Activated CD4-positive, alpha-beta T cell treated with anti-CD3 and anti-CD28 coated beads for 36 hours (primary cell): ENCODE measurements around the gene IL17RD. TPM values are rescaled to one million over a fixed set of nuclear protein-coding genes. Genes with fewer than 3 reads are reported as not detected.
"Not testable (repeated sequence)": the region's sequence is repeated elsewhere in the genome, so short reads cannot be mapped to it uniquely, and the experiment has no call there.

Experiments
- ATAC-seq: fragments of 200-7000 bp; cut with Tn5 transposase; one replicate; pipeline ENCODE4 v1.10.0; 2021; ENCODE audit warnings: mild to moderate bottlenecking, moderate library complexity
- CTCF ChIA-PET: fragments of 350-600 bp; sonication (Branson Sonifier 250); formaldehyde crosslinking; loops from one replicate; lab custom pipeline; 2021; ENCODE audit warnings: antibody characterized with exemption; lab: Charles Lee
- POLR2A ChIA-PET: fragments of 350-600 bp; sonication (Branson Sonifier 250); formaldehyde crosslinking; loops from one replicate; lab custom pipeline; 2021; ENCODE audit warnings: antibody characterized with exemption, inconsistent platforms; lab: Charles Lee
- DNase-seq: peaks from one replicate; pipeline ENCODE4 v3.0.0-alpha.2; 2020
- H3K27ac Mint-ChIP-seq: one replicate; pipeline ENCODE4 v1.8.0; 2021; ENCODE audit warnings: mixed read lengths
- H3K27me3 Mint-ChIP-seq: one replicate; pipeline ENCODE4 v1.8.0; 2021; ENCODE audit warnings: mixed read lengths
- H3K36me3 Mint-ChIP-seq: one replicate; pipeline ENCODE4 v1.8.0; 2021; ENCODE audit warnings: low read depth, mixed read lengths
- H3K4me1 Mint-ChIP-seq: one replicate; pipeline ENCODE4 v1.8.0; 2021; ENCODE audit warnings: mixed read lengths
- H3K4me3 Mint-ChIP-seq: one replicate; pipeline ENCODE4 v1.8.0; 2021; ENCODE audit warnings: mild to moderate bottlenecking, moderate library complexity, mixed read lengths
- H3K9me3 Mint-ChIP-seq: one replicate; pipeline ENCODE4 v1.8.0; 2021; ENCODE audit warnings: low read depth, mixed read lengths
- intact Hi-C, 2 experiments: fragments of 100-400 bp; cut with DNase I in 1 of 2; cut with micrococcal nuclease in 1 of 2; formaldehyde crosslinking; loops; one replicate each; pipeline versions ENCODE4 v1.14.2 to v1.15.1; 2022 to 2024; cut with DNase I, micrococcal nuclease
- total RNA-seq, 2 experiments: library from RNA; stranded (reverse); gene quantifications; one replicate each; pipeline ENCODE4 v1.2.3, GENCODE V29; 2021

Gene IL17RD
- total RNA-seq, 2 experiments from 2014 or later: 0.05 to 0.18 TPM

DNA sequence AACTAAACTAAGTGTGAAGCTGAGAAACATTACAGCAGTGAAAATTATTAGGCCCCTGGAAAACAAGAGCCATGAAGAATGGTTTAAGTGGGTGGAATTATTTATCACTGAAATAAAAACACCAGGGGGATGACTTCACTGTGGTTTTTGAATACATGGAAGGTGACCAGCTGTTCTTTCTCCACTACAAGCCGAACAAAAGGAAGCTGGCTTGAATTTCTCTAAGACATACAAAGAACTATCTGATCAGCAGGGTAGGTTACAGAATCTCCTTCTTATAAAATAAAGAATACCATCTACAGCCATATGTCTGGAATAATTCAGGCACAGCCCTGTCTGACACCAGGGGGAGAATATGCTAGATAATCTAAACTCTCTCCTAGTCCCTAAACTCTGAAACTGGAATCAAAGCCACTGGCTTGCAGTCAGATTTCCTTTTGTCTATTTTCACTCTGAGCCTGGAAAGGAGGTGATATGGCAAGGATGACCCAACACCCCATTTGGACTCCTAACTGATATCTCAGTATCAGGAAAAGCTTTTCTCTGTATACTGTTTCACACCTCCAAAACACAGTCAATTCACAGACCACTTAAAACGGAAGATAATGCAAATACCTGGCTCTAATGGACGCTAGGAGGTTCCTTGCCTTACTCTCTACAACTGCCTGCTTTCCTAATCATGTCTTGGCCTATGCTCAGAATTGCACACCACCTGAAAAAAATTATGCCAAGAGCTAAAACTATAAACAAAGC, 73.5 kb downstream of the IL17RD start:
- H3K27me3 Mint-ChIP-seq: peaks cover 7% of the 10 kb centered on the region
- H3K9me3 Mint-ChIP-seq: no peaks in the 10 kb centered on the region
- H3K36me3 Mint-ChIP-seq: no peaks in the 10 kb centered on the region
- POLR2A ChIA-PET: no interaction called here
- H3K4me3 Mint-ChIP-seq: no peak overlapping the region
- intact Hi-C loops: no loop called here
- H3K27ac Mint-ChIP-seq: no peak overlapping the region
- H3K4me1 Mint-ChIP-seq: no peaks in the 10 kb centered on the region
- ATAC-seq (no peak), DNase-seq (no peak)
- CTCF ChIA-PET: interaction anchor here (0.6 to 1.8 kb wide), 4 partner anchors 8 to 305 kb away, joined by 3 to 11 read pairs (median 4); no protein-coding TSS in a partner anchor

DNA sequence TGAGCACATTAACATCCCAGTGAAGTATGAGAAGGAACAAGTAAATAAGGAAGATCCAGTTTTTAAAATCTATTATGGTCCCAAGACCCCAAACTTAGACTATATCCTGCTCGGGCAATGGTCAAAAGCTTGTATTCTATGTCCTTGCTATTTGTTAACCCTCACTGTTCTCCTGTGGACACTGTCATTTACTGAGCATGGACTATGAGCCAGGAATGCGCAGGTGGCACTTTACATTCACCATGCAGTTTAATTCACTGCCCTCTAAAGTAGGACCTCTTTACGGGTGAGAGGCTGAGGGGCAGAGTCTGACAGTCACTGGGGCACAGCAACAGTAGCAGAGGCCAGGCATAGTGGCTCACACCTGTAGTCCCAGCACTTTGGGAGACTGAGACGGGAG, 76.1 kb downstream of the IL17RD start:
- ChIA-PET POLR2A (interaction anchor here (0.5 kb wide), 1 partner anchor 347 kb away, joined by 3 read pairs; no protein-coding TSS in a partner anchor), CTCF (interaction anchor here (0.6 kb wide), 1 partner anchor 193 kb away, joined by 3 read pairs; no protein-coding TSS in a partner anchor)
- no peak overlapping the region for H3K27ac Mint-ChIP-seq
- H3K4me3 Mint-ChIP-seq: no peak overlapping the region
- no peaks in the 10 kb centered on the region for H3K9me3 Mint-ChIP-seq
- DNase-seq: no peak
- no peaks in the 10 kb centered on the region for H3K36me3 Mint-ChIP-seq
- peaks cover 11% of the 10 kb centered on the region for H3K27me3 Mint-ChIP-seq
- ATAC-seq: no peak
- H3K4me1 Mint-ChIP-seq: no peaks in the 10 kb centered on the region
- intact Hi-C loops: no loop called here

DNA sequence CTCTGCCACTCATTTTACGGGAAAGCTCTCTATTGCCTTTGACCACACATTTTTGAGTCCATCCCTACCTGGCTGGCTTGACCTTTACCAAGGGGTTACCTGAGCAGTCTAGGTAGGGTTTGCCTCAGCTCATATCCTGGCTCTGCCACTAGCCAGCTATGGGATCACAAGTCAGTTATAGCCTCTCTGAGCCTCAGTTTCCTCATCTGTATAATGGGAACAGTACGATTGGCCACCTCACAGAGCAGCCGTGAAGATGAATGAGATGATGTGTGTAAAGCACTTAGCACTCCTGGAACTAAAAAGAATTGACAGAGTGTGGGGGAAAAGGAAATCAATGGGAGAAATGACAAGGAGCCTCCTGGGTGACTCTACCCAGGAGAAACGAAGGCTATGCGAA, 76.7 kb downstream of the IL17RD start:
- H3K4me1 Mint-ChIP-seq: no peaks in the 10 kb centered on the region
- intact Hi-C loops: no loop called here
- no peaks in the 10 kb centered on the region for H3K36me3 Mint-ChIP-seq
- CTCF ChIA-PET: interaction anchor here (1.2 kb wide), 1 partner anchor 12 kb away, joined by 3 read pairs; no protein-coding TSS in a partner anchor
- POLR2A ChIA-PET: no interaction called here
- ATAC-seq (no peak), DNase-seq (no peak)
- peaks cover 11% of the 10 kb centered on the region for H3K27me3 Mint-ChIP-seq
- H3K27ac Mint-ChIP-seq: no peak overlapping the region
- no peaks in the 10 kb centered on the region for H3K9me3 Mint-ChIP-seq
- no peak overlapping the region for H3K4me3 Mint-ChIP-seq

DNA sequence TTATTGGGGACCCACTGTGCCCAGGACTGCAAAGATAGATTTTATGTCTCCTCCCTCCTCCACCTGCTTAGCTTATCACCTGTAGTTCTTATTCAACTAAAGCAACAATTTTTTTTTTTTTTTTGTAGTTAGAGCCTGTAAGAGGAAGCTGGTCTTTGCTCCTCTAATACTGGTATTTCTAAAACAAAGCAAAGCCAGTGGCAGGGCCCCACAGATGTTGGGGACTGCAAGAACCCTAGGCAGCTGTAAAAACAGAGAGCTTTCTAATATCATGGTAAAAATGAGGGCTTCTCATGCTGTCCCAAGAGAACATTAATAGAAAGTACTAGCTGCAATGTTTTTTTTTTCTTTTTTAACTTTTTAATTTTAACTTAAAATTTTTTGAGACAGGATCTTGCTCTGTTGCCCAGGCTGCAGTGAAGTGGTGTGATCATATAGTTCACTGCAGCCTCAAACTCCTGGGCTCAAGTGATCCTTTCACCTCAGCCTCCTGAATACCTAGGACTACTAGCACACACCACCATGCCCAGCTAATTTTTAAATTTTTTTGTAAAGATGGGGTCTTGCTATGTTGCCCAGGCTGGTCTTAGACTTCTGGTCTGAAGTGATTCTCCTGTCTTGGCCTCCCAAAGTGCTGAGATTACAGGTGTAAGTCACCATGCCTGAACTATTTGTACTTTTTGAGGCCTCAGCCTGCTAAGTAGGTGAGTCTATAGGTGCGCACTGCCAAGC, 77.6 kb downstream of the IL17RD start:
- ATAC-seq (no peak), DNase-seq (no peak)
- Mint-ChIP-seq H3K36me3 (no peaks in the 10 kb centered on the region), H3K27me3 (peaks cover 11% of the 10 kb centered on the region), H3K27ac (no peak overlapping the region), H3K4me1 (no peaks in the 10 kb centered on the region), H3K9me3 (no peaks in the 10 kb centered on the region), H3K4me3 (no peak overlapping the region)
- CTCF ChIA-PET: interaction anchor here (1.2 kb wide), 1 partner anchor 13 kb away, joined by 3 read pairs; no protein-coding TSS in a partner anchor
- POLR2A ChIA-PET: interaction anchor here (0.6 to 0.7 kb wide), 2 partner anchors 408 to 509 kb away, joined by 5 to 6 read pairs; no protein-coding TSS in a partner anchor
- intact Hi-C loops: no loop called here

DNA sequence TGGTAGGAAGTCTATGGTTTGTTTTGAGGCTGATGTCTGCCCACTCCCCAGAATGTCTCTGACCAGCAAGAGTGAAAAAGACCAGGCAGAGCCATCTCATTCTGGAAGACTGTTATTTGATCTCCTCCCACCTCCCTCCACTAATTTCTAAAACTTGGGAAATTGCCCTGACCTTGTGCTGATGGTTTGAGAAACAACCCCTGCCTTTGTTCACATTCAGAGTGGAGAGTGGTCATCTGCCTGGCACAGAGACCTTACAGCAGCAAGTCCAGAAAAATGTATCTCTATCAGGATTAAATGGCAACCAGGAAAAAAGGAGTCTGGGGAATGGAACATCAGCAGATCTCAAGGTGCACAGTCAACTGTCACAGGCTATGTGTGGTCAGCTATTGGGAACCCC, 79.0 kb downstream of the IL17RD start:
- POLR2A ChIA-PET: no interaction called here
- intact Hi-C loops: no loop called here
- Mint-ChIP-seq H3K4me3 (no peak overlapping the region), H3K27ac (no peak overlapping the region), H3K4me1 (no peaks in the 10 kb centered on the region), H3K27me3 (peaks cover 11% of the 10 kb centered on the region), H3K9me3 (no peaks in the 10 kb centered on the region), H3K36me3 (no peaks in the 10 kb centered on the region)
- ATAC-seq: no peak
- CTCF ChIA-PET: no interaction called here
- no peak for DNase-seq

DNA sequence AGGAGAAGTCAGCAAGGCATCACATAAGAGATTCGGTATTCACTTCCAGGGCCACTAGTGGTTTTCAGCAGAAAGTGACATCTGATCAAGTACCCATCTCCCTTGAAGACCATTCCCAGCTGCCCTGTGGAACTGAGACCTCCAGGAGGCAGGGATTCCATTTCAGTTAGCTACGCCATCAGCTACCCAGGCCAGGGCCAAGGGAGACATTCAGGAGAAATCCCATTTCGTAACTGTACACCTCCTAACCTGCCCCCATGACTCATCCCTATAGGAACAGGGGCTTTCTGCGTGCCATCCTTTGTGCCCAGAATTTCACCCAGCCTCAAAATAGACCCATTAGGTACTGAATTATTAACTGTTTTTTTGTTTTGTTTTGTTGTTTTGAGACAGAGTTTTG, 79.9 kb downstream of the IL17RD start:
- intact Hi-C loops: no loop called here
- H3K27me3 Mint-ChIP-seq: peaks cover 15% of the 10 kb centered on the region
- DNase-seq (no peak), ATAC-seq (no peak)
- H3K9me3 Mint-ChIP-seq: no peaks in the 10 kb centered on the region
- no peaks in the 10 kb centered on the region for H3K4me1 Mint-ChIP-seq
- no peak overlapping the region for H3K27ac Mint-ChIP-seq
- ChIA-PET CTCF (no interaction called here), POLR2A (no interaction called here)
- H3K4me3 Mint-ChIP-seq: no peak overlapping the region
- no peaks in the 10 kb centered on the region for H3K36me3 Mint-ChIP-seq

DNA sequence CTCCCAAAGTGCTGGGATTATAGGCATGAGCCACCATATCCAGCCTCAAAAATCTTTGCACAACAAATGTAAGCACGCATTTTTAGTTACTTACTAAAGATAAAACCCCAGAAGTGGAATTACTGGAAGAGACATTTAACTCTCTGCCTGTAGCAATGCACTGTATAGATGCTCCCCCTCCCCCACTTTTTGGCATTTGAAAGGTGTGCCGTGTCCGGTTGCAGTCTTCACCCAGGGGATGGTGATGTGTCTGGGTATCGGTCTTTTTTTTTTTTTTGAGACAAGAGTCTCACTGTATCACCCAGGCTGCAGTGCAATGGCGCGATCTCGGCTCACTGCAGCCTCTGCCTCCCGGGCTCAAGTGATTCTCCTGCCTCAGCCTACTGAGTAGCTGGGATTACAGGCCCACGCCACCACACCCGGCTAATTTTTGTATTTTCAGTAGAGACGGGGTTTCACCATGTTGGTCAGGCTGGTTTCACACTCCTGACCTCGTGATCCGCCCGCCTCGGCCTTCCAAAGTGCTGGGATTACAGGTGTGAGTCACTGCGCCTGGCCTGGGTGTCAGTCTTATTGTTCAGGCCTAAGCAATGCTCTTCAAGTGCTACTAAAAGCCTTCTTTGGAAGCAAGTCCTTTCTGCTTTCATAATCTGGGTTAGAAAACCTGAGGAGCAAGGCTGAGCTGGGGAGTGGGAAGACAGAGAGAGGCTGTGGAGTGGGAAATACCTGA, 81.7 kb downstream of the IL17RD start:
- H3K36me3 Mint-ChIP-seq, DNase-seq, H3K4me1 Mint-ChIP-seq, H3K27ac Mint-ChIP-seq, POLR2A ChIA-PET, intact Hi-C loops, CTCF ChIA-PET, H3K9me3 Mint-ChIP-seq, H3K4me3 Mint-ChIP-seq, ATAC-seq: not testable (repeated sequence)
- peaks cover 15% of the 10 kb centered on the region for H3K27me3 Mint-ChIP-seq

DNA sequence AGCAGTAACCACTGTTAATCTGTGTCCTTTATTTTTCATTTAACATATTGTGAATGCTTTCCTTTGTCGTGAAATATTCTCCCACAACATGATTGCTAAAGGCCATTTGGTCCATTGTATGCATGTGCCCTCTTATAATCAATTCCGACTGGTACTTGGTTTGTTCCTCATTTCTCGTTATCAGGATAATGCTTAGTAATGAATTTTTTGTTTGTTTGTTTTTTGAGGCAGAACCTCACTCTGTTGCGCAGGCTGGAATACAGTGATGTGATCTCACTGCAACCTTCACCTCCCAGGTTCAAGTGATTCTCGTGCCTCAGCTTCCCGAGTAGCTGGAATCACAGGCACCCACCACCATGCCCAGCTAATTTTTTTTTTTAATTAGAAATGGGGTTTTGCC, 82.7 kb downstream of the IL17RD start:
- ChIA-PET CTCF (no interaction called here), POLR2A (no interaction called here)
- H3K27ac Mint-ChIP-seq: no peak overlapping the region
- no peaks in the 10 kb centered on the region for H3K4me1 Mint-ChIP-seq
- H3K9me3 Mint-ChIP-seq: no peaks in the 10 kb centered on the region
- intact Hi-C loops: no loop called here
- peaks cover 24% of the 10 kb centered on the region for H3K27me3 Mint-ChIP-seq
- ATAC-seq (no peak), DNase-seq (no peak)
- no peak overlapping the region for H3K4me3 Mint-ChIP-seq
- H3K36me3 Mint-ChIP-seq: no peaks in the 10 kb centered on the region

DNA sequence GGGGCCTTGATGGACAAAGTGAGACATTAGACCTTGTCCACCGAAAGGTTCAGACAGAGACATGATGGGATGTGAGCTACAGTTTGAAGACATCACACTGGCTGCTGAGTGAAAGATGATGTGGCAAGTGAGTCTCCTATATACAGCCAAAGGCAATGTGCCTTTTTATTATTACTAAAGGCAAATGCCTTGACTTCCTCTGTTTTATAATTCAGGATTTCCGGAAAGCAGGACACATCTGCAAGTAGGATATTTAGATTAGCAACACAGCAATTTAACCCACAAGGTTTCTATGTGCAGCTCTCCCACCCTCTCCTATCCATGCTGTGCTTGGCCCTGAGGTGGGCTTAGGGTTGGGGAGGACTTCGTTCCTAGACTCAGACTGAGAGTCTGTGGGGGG, 84.0 kb downstream of the IL17RD start:
- Mint-ChIP-seq H3K4me3 (no peak overlapping the region), H3K9me3 (no peaks in the 10 kb centered on the region), H3K27ac (no peak overlapping the region), H3K27me3 (peaks cover 38% of the 10 kb centered on the region), H3K36me3 (no peaks in the 10 kb centered on the region), H3K4me1 (no peaks in the 10 kb centered on the region)
- intact Hi-C loops: no loop called here
- ChIA-PET CTCF (interaction anchor here (1.2 to 1.4 kb wide), 2 partner anchors 11 to 20 kb away, joined by 4 read pairs; no protein-coding TSS in a partner anchor), POLR2A (interaction anchor here (0.6 kb wide), 1 partner anchor 65 kb away, joined by 3 read pairs; no protein-coding TSS in a partner anchor)
- no peak for DNase-seq
- no peak for ATAC-seq

DNA sequence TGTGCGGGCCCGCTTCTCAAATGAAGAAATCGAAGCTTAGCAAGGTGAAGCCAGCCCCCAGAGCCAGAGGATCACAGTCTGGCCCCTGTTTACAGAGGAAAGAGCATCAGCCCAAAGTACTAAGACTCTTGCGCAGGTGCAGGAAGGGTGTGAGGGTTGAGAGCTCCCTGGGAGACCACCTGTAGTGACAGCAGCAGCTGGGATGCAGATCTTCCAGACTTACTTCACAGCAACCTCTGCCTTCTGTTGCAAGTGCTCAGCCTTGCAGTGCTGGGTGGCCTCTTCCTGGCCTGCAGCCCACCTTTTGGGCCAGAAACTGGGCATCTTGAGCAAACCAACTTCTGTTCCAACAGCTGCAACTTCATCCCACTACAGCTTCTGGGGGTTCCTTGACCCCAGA, 85.0 kb downstream of the IL17RD start:
- peaks cover 42% of the 10 kb centered on the region for H3K27me3 Mint-ChIP-seq
- H3K27ac Mint-ChIP-seq: no peak overlapping the region
- ATAC-seq: no peak
- DNase-seq: no peak
- no peaks in the 10 kb centered on the region for H3K36me3 Mint-ChIP-seq
- H3K4me1 Mint-ChIP-seq: no peaks in the 10 kb centered on the region
- CTCF ChIA-PET: interaction anchor here (0.6 to 1.4 kb wide), 2 partner anchors 21 to 62 kb away, joined by 3 to 4 read pairs; no protein-coding TSS in a partner anchor
- peak overlapping the region; percentile 14 for H3K4me3 Mint-ChIP-seq
- no peaks in the 10 kb centered on the region for H3K9me3 Mint-ChIP-seq
- POLR2A ChIA-PET: no interaction called here
- intact Hi-C loops: no loop called here

DNA sequence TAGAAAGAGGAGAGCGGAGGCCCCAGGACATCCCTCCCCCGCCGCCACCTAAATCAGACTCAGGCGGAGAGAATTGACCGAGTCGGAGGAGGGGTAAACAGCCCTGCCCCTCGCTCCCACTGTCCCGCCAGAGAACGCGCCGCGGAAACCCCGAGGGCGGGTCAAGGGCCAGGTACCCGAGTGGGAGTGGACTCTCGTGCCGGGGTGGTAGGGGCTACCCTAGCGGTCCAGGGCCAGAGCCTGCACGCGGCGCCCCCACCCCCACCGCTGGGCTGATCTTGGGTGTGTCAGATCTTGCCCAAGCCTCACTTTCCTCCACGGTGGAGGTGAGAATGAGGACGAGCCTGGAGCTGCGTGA, 85.7 kb downstream of the IL17RD start:
- DNase-seq: no peak
- peak; percentile 36 for ATAC-seq
- H3K4me3 Mint-ChIP-seq: no peak overlapping the region
- H3K27me3 Mint-ChIP-seq: peaks cover 46% of the 10 kb centered on the region
- CTCF ChIA-PET: no interaction called here
- H3K36me3 Mint-ChIP-seq: no peaks in the 10 kb centered on the region
- no peaks in the 10 kb centered on the region for H3K4me1 Mint-ChIP-seq
- intact Hi-C loops: no loop called here
- no peaks in the 10 kb centered on the region for H3K9me3 Mint-ChIP-seq
- POLR2A ChIA-PET: no interaction called here
- no peak overlapping the region for H3K27ac Mint-ChIP-seq
